Effector memory CD4-positive, alpha-beta T cell (primary cell): ENCODE data around the gene SPSB1.

Source experiments
- DNase-seq, 3 donors: peaks; one replicate each; pipeline ENCODE4 v3.0.0-alpha.2; 2020
- H3K27ac ChIP-seq: 2 replicates; pipeline ENCODE4 v1.7.0; 2013; ENCODE audit warnings: mild to moderate bottlenecking, low read length, moderate library complexity; ENCODE audit not compliant: insufficient read depth, poor library complexity, severe bottlenecking
- H3K27me3 ChIP-seq: replicated peaks from 2 replicates; pipeline ENCODE4 v1.7.0; 2013; ENCODE audit warnings: mild to moderate bottlenecking, low read length; ENCODE audit not compliant: insufficient read depth, control insufficient read depth, poor library complexity, severe bottlenecking
- H3K36me3 ChIP-seq: 2 replicates; pipeline ENCODE4 v1.7.0; 2013; ENCODE audit warnings: mild to moderate bottlenecking, low read length, moderate library complexity; ENCODE audit not compliant: control insufficient read depth, insufficient read depth
- H3K4me1 ChIP-seq: 2 replicates; pipeline ENCODE4 v1.7.0; 2013; ENCODE audit warnings: low read length, mild to moderate bottlenecking; ENCODE audit not compliant: control insufficient read depth, insufficient read depth, poor library complexity, severe bottlenecking
- H3K4me3 ChIP-seq: 2 replicates; pipeline ENCODE4 v1.7.0; 2013; ENCODE audit warnings: low read length, low read depth, mild to moderate bottlenecking; ENCODE audit not compliant: insufficient read depth, poor library complexity, severe bottlenecking
- H3K9me3 ChIP-seq: 2 replicates; pipeline ENCODE4 v1.7.0; 2013; ENCODE audit warnings: mild to moderate bottlenecking, low read length, moderate library complexity; ENCODE audit not compliant: control insufficient read depth

Gene SPSB1

GRCh38 chr1:9416506-9416905 lies 123.8 kb downstream of the SPSB1 start:
- Histone ChIP-seq H3K36me3 (no peaks in the 10 kb centered on the region), H3K27ac (no peak overlapping the region), H3K9me3 (no peaks in the 10 kb centered on the region), H3K27me3 (no peaks in the 10 kb centered on the region), H3K4me1 (peaks cover 42% of the 10 kb centered on the region), H3K4me3 (peak overlapping the region; percentile 10)
- no peak for DNase-seq

GRCh38 chr1:9416918-9417500 lies 124.3 kb downstream of the SPSB1 start:
- DNase-seq: no peak
- Histone ChIP-seq H3K27me3 (no peaks in the 10 kb centered on the region), H3K4me3 (peak overlapping the region; percentile 32), H3K9me3 (no peaks in the 10 kb centered on the region), H3K4me1 (peaks cover 42% of the 10 kb centered on the region), H3K27ac (no peak overlapping the region), H3K36me3 (no peaks in the 10 kb centered on the region)

- peaks cover 38% of the 10 kb centered on the region for H3K4me1 ChIP-seq
- no peaks in the 10 kb centered on the region for H3K9me3 ChIP-seq
- H3K27ac ChIP-seq: no peak overlapping the region
- DNase-seq: no peak
- no peaks in the 10 kb centered on the region for H3K36me3 ChIP-seq
- no peaks in the 10 kb centered on the region for H3K27me3 ChIP-seq
- peak overlapping the region; percentile 32 for H3K4me3 ChIP-seq
These were observed 125.0 kb downstream of the SPSB1 start for GRCh38 chr1:9417695-9418094.

GRCh38 chr1:9418851-9419250 lies 126.2 kb downstream of the SPSB1 start:
- Histone ChIP-seq H3K4me3 (no peak overlapping the region), H3K36me3 (no peaks in the 10 kb centered on the region), H3K4me1 (peaks cover 27% of the 10 kb centered on the region), H3K27ac (no peak overlapping the region), H3K27me3 (no peaks in the 10 kb centered on the region), H3K9me3 (no peaks in the 10 kb centered on the region)
- no peak for DNase-seq
